Right lobe of liver (tissue), 4 donors: ENCODE data around the gene PIN4.

Experiments
- POLR2A ChIP-seq: fragments of 450-650 bp; IDR thresholded peaks from one replicate; pipeline ENCODE4 v1.6.1; 2017; ENCODE audit warnings: antibody characterized with exemption, mild to moderate bottlenecking
- TF ChIP-seq, protein P1 (sequence below), 4 donors: fragments of 200-600 bp in 3 of 4; fragments of 450-650 bp in 1 of 4; IDR thresholded peaks; one replicate each; pipeline versions ENCODE4 v1.5.1 to v1.8.0; 2016 to 2022; ENCODE audit warnings: antibody characterized with exemption in 4 of 4, mild to moderate bottlenecking in 2 of 4
- donor health status: DM: no; HTN: no; CAD: no.
- donor health status: DM: no; HTN: no; CAD: no.
- donor health status: DM: no; HTN: yes; CAD: no.

GRCh38 chrX:72142094-72142793 is 39.3 kb upstream of the PIN4 start:
- TF ChIP-seq, protein P1, sequence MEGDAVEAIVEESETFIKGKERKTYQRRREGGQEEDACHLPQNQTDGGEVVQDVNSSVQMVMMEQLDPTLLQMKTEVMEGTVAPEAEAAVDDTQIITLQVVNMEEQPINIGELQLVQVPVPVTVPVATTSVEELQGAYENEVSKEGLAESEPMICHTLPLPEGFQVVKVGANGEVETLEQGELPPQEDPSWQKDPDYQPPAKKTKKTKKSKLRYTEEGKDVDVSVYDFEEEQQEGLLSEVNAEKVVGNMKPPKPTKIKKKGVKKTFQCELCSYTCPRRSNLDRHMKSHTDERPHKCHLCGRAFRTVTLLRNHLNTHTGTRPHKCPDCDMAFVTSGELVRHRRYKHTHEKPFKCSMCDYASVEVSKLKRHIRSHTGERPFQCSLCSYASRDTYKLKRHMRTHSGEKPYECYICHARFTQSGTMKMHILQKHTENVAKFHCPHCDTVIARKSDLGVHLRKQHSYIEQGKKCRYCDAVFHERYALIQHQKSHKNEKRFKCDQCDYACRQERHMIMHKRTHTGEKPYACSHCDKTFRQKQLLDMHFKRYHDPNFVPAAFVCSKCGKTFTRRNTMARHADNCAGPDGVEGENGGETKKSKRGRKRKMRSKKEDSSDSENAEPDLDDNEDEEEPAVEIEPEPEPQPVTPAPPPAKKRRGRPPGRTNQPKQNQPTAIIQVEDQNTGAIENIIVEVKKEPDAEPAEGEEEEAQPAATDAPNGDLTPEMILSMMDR (IDR thresholded peaks at IDR 0.05) = no peak
- TF ChIP-seq POLR2A = no peak
